ENCODE data around the gene CSTPP1.

The CSTPP1 gene, protein sequence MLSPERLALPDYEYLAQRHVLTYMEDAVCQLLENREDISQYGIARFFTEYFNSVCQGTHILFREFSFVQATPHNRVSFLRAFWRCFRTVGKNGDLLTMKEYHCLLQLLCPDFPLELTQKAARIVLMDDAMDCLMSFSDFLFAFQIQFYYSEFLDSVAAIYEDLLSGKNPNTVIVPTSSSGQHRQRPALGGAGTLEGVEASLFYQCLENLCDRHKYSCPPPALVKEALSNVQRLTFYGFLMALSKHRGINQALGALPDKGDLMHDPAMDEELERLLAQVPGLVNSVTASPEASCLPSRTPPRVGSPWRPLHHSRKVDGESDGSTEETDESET

DNA sequence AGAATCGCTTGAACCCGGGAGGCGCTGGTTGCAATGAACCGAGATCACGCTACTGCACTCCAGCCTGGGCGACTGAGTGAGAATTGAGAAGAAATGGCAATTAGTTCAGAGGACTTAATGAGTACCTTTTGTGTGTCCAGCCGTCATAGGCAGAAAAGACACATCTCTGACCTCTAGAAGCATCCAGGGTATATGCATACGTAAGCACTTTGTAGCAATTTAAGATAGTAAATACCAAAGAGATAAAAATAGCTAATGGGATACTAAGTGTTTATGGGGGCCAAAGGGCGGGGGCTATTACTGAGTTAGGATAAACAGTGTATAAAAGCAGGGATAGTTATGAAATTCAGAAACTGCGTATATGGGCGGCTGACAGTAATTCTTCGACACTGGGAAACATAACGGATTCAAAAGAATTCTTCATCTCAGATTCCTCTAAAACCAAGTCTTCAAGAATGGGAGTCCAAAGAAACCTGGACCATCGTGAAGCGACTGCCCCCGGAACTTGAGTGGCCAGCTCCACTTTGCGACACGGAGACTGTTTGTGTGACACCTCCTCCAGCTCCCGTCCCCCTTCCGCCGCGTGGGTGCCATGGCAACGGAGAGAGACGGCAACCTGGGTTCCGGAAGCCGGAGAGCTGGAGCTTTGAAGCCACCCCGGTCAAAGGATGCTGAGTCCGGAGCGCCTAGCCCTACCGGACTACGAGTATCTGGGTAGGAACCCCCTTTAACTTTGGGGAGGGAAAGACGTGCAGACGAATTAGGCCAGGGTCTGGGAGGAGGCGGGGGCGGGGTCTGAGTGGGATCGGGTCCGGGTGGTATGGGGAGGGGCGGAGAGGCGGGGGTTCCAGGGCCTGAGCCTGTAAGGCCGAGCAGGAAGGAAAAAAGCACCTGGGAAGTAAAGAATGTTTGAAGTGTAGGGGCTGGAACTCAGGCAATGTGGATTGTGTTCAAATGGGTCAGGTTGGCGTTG, at the start of gene CSTPP1:
Gene CSTPP1, plus strand, starts transcription at position 624 of the 973 bp plus-strand sequence. Its CDS starts 45 bp downstream, at position 669.
- H3K27ac ChIP-seq = peak within 1 kb of the TSS; percentile 46
- no peak for TF ChIP-seq CTCF (IDR thresholded peaks at IDR 0.05)
- no peak for TF ChIP-seq ZFX (IDR thresholded peaks at IDR 0.05; ENCODE audit: borderline replicate concordance)

GRCh38 chr11:46888636-46889035, 47.9 kb upstream of the CSTPP1 start:
- TF ChIP-seq ZFX (IDR thresholded peaks at IDR 0.05; ENCODE audit: borderline replicate concordance) (no peak), CTCF (IDR thresholded peaks at IDR 0.05) (no peak)

GRCh38 chr11:46889251-46889650, 47.3 kb upstream of the CSTPP1 start:
- TF ChIP-seq ZFX (IDR thresholded peaks at IDR 0.05; ENCODE audit: borderline replicate concordance) = no peak
- no peak for TF ChIP-seq CTCF (IDR thresholded peaks at IDR 0.05)
- H3K27ac ChIP-seq = no peak overlapping the region

More at GRCh38 chr11:46888636-46889035, 47.9 kb upstream of the CSTPP1 start:
- no peak overlapping the region for H3K27ac ChIP-seq

GRCh38 chr11:46889689-46890475, 46.7 kb upstream of the CSTPP1 start:
- TF ChIP-seq ZFX (IDR thresholded peaks at IDR 0.05; ENCODE audit: borderline replicate concordance) = no peak
- TF ChIP-seq CTCF (IDR thresholded peaks at IDR 0.05) = peak; percentile 85
- H3K27ac ChIP-seq = no peak overlapping the region

DNA sequence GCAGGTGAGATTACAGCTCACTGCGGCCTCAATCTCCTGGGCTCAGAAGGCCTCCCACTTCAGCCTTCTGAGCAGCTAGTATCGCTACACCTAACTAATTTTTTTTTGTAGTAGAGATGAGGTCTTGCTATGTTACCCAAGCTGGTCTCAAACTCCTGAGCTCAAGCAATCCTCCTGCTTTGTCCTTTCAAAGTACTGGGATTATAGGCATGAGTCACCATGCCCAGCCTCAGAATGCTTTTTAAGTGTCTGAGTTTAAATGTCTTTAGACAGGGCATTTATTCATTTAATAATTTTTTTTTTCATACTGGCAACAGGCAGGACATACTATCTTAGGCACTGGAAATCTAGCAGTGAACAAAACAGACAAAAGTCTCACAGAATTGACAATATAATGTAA, 45.9 kb upstream of the CSTPP1 start:
- no peak overlapping the region for H3K27ac ChIP-seq
- TF ChIP-seq CTCF (IDR thresholded peaks at IDR 0.05) (no peak), ZFX (IDR thresholded peaks at IDR 0.05; ENCODE audit: borderline replicate concordance) (no peak)

DNA sequence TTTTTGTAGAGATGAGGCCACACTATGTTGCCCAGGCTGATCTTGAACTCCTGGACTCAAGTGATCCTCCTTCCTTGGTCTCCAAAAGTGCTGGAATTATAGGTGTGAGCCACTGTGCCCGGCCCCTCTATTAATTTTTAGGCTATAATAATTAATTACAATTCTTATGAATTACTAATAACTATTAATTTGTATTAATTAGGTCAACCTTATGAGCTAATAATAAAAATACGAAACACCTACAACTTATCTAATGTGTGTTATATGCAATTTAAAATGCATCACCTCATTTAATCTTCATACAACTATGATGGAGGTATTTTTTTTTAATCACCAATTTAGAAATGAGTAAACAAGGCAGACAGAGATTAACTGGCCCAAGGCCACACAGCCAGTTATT, 44.5 kb upstream of the CSTPP1 start:
- TF ChIP-seq CTCF (IDR thresholded peaks at IDR 0.05) (no peak), ZFX (IDR thresholded peaks at IDR 0.05; ENCODE audit: borderline replicate concordance) (no peak)
- no peak overlapping the region for H3K27ac ChIP-seq

Measured in 22Rv1 (cell line).